Keratinocyte (primary cell): ENCODE results near the gene PRUNE1.

Experiments used
- CTCF ChIP-seq, 3 experiments: IDR thresholded peaks in 1 of 3; conservative IDR thresholded peaks in 1 of 3; optimal IDR thresholded peaks in 1 of 3; 2 replicates in 2 of 3; 3 replicates in 1 of 3; pipeline versions ENCODE3 to v1.5.1; 2011; ENCODE audit warnings: low read length in 3 of 3, mild to moderate bottlenecking in 3 of 3, moderate library complexity in 2 of 3, control low read depth in 1 of 3, inconsistent platforms in 1 of 3; ENCODE audit not compliant: insufficient read depth in 2 of 3; ENCODE audit errors: extremely low read depth in 1 of 3
- EZH2 ChIP-seq: IDR thresholded peaks from one replicate; pipeline ENCODE4 v1.6.1; 2012; ENCODE audit warnings: inconsistent platforms, mild to moderate bottlenecking, low read length, moderate library complexity

GRCh38 chr1:151036356-151036755 is 28.1 kb downstream of the PRUNE1 start, which contains the start of gene BNIPL:
- TF ChIP-seq CTCF (optimal IDR thresholded peaks at IDR 0.05 in 1 of 3, IDR thresholded peaks at IDR 0.05 in 1 of 3, conservative IDR thresholded peaks at IDR 0.05 in 1 of 3; ENCODE audit: extremely low read depth in 1 of 3, insufficient read depth in 2 of 3, low read length in 3 of 3), result no peak
- no peak for TF ChIP-seq EZH2
